ENCODE data around the gene KRIT1.
"Not testable (repeated sequence)": the region's sequence is repeated elsewhere in the genome, so short reads cannot be mapped to it uniquely, and the experiment has no call there.

KRIT1 gene

GRCh38 chr7:92245487-92246359 lies at the start of gene KRIT1, which contains the start of gene ANKIB1:
TSS of gene KRIT1 (minus strand) at chr7:92245914. CDS start at chr7:92242135, 3,779 bp downstream.
TSS of gene ANKIB1 (plus strand) at chr7:92245974. CDS start at chr7:92294979, 49,005 bp downstream.
- DNase-seq: peak; percentile 87

GRCh38 chr7:92295391-92295790 lies 49.7 kb upstream of the KRIT1 start:
- DNase-seq: no peak

- DNase-seq: no peak
Measured at GRCh38 chr7:92293896-92294590, 48.3 kb upstream of the KRIT1 start.

DNA sequence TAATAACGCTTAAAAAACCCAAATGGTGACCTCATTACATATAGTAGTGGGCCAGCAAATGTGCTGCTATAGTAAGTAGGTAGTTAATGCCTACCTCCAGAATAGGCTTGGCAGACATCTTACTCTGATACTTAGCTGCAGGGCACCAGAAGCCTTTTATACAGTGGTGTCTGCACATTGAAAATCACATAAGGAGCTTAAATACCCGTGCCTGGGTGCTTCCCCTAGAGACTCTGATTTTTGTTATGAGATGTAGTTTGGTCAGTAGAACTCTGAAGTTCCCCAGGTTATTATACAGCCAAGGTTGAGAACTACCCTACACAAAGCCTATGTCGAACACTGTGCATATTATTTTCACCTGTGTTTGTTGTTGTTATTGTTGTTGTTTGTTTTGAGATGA lies 47.3 kb upstream of the KRIT1 start:
- no peak for DNase-seq

GRCh38 chr7:92289321-92289720 lies 43.6 kb upstream of the KRIT1 start:
- DNase-seq: no peak

DNA sequence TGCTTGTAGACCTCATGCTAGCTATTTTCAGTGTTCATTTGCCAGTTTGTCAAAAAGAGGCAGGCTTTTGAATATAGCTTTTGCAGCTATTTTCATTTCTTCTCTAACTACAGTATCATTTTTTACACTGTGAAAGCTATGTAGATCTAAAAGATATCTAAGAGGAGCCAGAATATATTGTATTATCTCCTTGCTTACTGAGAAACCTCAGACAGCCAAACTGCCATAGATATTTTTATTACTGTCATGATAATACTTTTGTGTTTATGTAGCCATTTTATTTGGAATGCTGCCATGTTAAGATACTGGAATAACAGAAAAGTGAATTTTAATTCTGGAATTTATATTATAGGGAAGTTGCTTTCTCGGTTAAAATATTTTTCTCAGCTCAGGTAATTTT lies 37.2 kb upstream of the KRIT1 start:
- DNase-seq: no peak

- DNase-seq: no peak
Measured at GRCh38 chr7:92282221-92282814, 36.6 kb upstream of the KRIT1 start.

GRCh38 chr7:92281031-92281430 lies 35.3 kb upstream of the KRIT1 start:
- no peak for DNase-seq

DNA sequence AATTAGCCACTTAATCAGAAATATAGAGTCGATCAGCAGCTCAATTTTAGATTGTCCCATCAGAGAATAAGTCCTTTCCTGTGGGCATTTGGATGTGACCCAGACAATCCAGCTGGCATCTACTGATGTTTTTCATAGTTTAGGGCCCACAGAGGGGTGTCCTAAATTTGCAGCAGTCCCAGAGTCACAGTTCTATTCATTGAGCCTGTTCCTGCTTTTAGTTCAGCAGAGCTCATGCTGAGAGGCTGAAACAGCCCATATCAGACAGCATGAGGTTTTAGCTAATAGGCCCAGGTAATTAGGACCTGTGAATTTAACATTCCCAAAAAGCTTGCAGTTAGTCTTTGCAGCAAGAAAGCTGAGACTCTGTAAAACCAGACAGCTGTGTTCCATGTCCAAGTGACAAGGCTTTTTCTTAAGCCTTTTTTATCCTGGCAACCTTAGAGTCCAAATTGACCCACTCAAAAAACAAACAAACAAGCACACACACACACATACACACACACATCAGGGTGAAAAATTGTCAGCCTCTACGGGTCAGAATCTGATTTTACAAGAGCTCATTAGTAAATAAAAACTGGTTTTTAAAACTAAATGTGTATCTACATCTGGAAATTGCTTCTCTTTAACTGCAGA lies 33.8 kb upstream of the KRIT1 start:
- no peak for DNase-seq

DNA sequence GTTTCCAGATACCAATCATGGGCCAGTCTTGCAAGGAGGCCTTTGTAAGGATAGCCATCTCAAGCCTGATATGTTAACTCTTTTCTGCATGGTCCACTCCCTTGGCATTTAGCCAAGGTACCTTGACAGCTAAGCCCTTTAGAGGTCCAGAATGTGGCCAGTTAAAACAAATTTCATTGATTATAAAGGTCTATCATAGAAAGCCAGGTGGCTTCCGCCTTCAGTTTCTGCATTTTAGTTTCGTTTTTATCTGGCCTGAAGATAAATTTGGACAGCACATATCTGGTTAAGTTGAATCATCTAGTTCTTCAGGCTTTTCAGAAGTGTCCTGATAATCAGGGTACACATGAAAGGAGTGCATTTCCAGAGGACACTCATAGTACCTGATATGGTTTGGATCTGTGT lies 30.7 kb upstream of the KRIT1 start:
- no peak for DNase-seq

GRCh38 chr7:92275327-92275726 lies 29.6 kb upstream of the KRIT1 start:
- DNase-seq: no peak

DNA sequence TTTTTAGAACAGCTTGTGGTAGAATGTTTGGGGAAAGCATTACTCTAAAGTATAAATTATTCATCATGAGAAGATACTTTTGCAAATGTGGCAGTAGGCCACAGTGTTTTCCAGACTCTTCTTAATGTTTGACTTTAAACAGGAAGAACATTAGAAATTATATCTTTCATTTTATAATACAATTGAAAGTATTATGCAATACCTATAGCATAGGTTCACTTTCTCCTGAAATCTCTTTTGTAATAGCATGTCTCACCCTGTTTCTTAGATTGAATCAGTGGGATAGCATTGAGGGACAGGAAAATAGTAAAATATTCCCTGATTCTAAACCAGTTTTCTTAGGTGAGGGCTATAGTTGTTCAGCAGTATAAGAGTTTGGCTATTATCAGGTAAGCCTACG lies 23.2 kb upstream of the KRIT1 start:
- no peak for DNase-seq

DNA sequence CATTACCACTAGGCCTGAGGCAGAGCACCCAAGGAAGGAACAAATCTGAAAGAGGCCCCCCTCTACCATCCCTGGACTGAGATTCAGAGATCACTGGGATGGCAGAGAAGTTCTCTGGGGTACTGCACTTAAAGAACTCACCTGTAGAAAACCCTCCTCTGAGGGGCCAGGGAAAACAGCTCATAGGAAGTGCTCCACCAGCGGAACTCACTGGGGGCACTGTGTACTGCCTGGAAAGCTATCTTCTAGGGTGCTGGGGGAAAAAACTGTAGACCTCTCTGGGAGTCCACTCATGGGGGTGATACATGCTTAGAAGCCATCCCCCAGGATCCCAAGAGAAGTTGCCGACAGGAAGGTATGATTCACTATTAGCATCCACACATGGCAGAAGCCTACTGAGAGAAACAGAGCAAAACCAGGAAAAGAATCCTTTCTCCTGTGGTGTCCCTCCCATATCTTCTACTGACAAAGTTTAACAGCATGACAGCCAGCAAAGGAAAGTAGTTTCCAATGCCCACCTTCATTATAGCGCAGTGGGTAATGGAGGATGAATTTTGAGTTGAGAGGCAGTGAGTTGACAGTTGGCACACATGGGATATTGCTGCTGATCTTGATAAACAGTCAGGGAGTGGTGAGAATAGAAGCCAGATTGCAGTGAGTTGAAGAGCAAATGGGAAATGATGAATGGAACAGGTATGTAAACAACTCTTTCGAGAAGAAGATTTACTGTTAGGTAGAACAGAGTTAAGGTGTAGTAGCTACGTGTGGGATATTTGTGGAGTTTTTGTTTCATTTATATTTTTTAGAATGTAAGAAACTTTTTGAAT lies 20.9 kb upstream of the KRIT1 start:
- no peak for DNase-seq

GRCh38 chr7:92260248-92260781 lies 14.6 kb upstream of the KRIT1 start:
- no peak for DNase-seq

DNA sequence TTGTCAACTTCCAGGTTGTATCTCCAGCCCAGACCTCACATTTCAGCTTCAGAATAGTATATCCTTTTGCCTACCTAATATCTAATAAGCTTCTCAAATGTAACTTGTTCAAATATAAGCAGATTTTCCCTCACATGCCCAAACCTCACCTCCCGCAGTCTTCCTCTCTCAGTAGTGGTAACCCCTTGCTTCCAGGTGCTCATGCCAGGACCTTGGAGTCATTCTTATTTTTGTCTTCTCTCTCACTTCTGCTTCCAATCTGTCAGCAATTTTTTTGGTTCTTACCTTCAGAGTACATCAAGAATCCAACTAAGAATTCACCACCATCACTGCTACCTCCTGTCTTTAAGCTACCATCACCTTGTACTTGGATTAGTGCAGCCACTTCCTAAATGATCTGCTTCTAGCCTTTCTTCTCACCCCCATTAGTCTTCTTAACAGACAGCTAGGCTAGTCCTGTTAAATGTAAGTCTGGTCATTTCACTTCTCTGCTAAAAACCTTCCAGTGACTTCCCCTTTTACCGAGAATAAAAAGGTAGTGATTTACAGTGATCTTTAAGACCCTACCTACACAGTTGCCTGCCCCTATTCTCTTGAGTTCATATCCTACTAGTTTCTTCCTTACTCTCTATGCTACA lies 14.0 kb upstream of the KRIT1 start:
- no peak for DNase-seq

DNA sequence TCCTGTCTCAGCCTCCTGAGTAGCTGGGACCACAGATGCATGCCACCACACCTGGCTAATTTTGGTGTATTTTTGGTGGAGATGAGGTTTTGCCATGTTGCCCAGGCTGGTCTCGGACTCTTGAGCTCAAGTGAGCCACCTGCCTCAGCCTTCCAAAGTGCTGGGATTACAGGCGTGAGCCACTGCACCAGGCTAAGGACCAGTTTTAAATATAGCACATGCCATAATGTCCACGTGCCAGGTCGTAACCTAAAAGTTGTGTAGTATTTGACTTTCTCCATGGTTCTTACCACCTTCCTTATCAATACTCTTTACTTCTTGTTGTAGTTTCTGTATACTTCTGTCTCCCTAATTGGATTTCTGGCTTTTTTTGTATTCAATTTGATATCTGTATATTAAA lies 13.3 kb upstream of the KRIT1 start:
- no peak for DNase-seq

DNA sequence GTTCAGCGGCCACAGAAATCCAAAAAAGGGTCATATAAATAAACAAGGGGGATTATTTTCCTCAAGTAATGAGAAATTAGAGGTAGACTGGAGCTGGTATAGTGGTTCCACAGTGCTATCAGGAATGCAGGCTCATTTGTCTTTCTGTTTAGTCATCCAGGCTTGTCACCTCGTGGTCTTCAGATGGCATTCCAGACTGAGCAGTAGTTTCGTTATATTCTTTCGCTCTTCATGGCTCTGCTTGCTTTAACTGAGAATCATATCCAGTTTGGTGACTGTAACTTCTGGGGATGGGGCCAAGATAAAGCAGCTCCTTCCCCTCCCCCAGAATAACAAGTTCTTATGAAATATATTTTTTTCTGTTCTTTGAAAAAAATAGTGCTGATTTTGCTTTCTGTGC lies 9.6 kb upstream of the KRIT1 start:
- no peak for DNase-seq

DNA sequence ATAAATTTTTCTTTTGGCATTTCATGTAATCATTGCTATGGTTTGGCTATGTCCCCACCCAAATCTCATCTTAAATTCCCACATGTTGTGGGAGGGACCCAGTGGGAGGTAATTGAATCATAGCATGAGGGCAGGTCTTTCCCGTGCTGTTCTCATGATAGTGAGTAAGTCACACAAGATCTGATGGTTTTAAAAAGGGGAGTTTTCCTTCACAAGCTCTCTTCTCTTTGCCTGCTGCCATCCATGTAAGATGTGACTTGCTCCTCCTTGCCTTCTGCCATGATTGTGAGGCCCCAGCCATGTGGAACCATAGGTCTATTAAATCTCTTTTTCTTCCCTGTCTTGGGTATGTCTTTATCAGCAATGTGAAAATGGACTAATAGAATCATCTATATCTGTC lies 9.1 kb upstream of the KRIT1 start:
- not testable (repeated sequence) for DNase-seq

DNA sequence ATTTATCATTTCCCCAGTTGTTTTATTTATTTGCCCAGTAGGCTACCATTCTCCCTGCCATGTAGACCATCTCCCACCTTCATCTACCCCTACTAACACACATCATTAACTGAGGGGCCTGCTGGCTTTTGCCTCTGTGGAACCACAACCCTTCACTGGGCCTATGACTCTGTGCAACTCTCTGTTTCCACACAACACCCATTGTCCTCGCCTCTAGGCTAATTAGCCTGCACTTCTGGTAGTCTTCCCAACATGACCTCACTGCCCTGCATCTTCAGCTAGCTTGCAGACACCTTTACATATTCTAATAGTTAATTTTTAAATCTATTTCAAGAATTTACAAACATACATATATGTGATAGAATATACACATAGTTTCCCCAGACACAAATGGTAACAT lies 7.5 kb upstream of the KRIT1 start:
- no peak for DNase-seq

- DNase-seq: no peak
Measured at GRCh38 chr7:92251181-92251580, 5.5 kb upstream of the KRIT1 start.

GRCh38 chr7:92250603-92251002 lies 4.9 kb upstream of the KRIT1 start:
- DNase-seq: no peak
